GM18951 (cell line): ENCODE measurements around the gene RPTOR.

ENCODE experiments used
- POLR2A ChIP-seq: IDR thresholded peaks from 4 replicates; pipeline ENCODE4 v1.6.1; 2011; ENCODE audit warnings: mild to moderate bottlenecking; ENCODE audit not compliant: insufficient read length, insufficient read depth; ENCODE audit errors: extremely low read depth
- in situ Hi-C: fragments of 300-500 bp; cut with MboI; formaldehyde crosslinking; loops from one replicate; pipeline ENCODE4 v1.12.0; 2022; ENCODE audit warnings: low sequenced_read_pairs, mixed read lengths, inconsistent platforms; ENCODE audit not compliant: unreplicated experiment

Gene RPTOR

GRCh38 chr17:80960037-80960796 lies 415.6 kb downstream of the RPTOR start:
- no peak for TF ChIP-seq POLR2A
- in situ Hi-C loops = no loop called here

- in situ Hi-C loops = no loop called here
- TF ChIP-seq POLR2A = no peak
Observed at GRCh38 chr17:80960797-80961452, 416.3 kb downstream of the RPTOR start.

GRCh38 chr17:80961541-80962330 lies 417.1 kb downstream of the RPTOR start:
- in situ Hi-C loops = no loop called here
- TF ChIP-seq POLR2A = no peak

GRCh38 chr17:80962356-80963329 lies 418.0 kb downstream of the RPTOR start:
- TF ChIP-seq POLR2A = no peak

GRCh38 chr17:80963812-80964543 lies 419.3 kb downstream of the RPTOR start:
- in situ Hi-C loops = no loop called here
- no peak for TF ChIP-seq POLR2A

More at GRCh38 chr17:80962356-80963329, 418.0 kb downstream of the RPTOR start:
- in situ Hi-C loops = no loop called here

- no peak for TF ChIP-seq POLR2A
- in situ Hi-C loops = no loop called here
Observed at GRCh38 chr17:80964544-80964856, 419.9 kb downstream of the RPTOR start.

GRCh38 chr17:80964859-80965580 lies 420.4 kb downstream of the RPTOR start:
- TF ChIP-seq POLR2A = no peak
- in situ Hi-C loops = no loop called here

- in situ Hi-C loops = no loop called here
- no peak for TF ChIP-seq POLR2A
Observed at GRCh38 chr17:80965606-80966005, 421.0 kb downstream of the RPTOR start.

- in situ Hi-C loops = no loop called here
- no peak for TF ChIP-seq POLR2A
Observed at GRCh38 chr17:80967404-80967872, 422.8 kb downstream of the RPTOR start.

- in situ Hi-C loops = no loop called here
- no peak for TF ChIP-seq POLR2A
Observed at GRCh38 chr17:80968602-80969029, 424.0 kb downstream of the RPTOR start.

- no peak for TF ChIP-seq POLR2A
- in situ Hi-C loops = no loop called here
Observed at GRCh38 chr17:80969030-80969673, 424.5 kb downstream of the RPTOR start.
